Gastrocnemius medialis (tissue), 4 donors: ENCODE data around the gene LYZ.

ENCODE experiments used
- CTCF ChIP-seq, 5 experiments: fragments of 450-650 bp in 3 of 5; fragments of 200-600 bp in 2 of 5; sonication (generic) in 2 of 5; IDR thresholded peaks in 4 of 5; conservative IDR thresholded peaks in 1 of 5; 1 replicate in 4 of 5; 2 replicates in 1 of 5; pipeline ENCODE4 v1.5.1; 2016 to 2019; ENCODE audit warnings: antibody characterized with exemption in 5 of 5, mild to moderate bottlenecking in 3 of 5, moderate library complexity in 3 of 5
- POLR2A ChIP-seq, 2 donors: fragments of 450-650 bp; IDR thresholded peaks; one replicate each; pipeline ENCODE4 v1.6.1; 2017; ENCODE audit warnings: antibody characterized with exemption in 2 of 2, mild to moderate bottlenecking in 2 of 2, moderate library complexity in 2 of 2

- TF ChIP-seq CTCF (IDR thresholded peaks at IDR 0.05 in 4 of 5, conservative IDR thresholded peaks at IDR 0.05 in 1 of 5), result no peak
- TF ChIP-seq POLR2A (IDR thresholded peaks at IDR 0.05), result no peak
Measured at GRCh38 chr12:69352904-69353303, 4.7 kb downstream of the LYZ start.
